NCI-H2081 treated with DMSO at 0.1 percent for 48 hours (cell line): ENCODE measurements around the gene SLC66A1.
A peak's percentile ranks its signal among the peaks of the same experiment; 100 is the strongest.
"Not testable (repeated sequence)": the region's sequence is repeated elsewhere in the genome, so short reads cannot be mapped to it uniquely, and the experiment has no call there.

Experiments
- DNase-seq: peaks from one replicate; lab custom pipeline; 2025; lab: John Stamatoyannopoulos, UW

The SLC66A1 gene, protein sequence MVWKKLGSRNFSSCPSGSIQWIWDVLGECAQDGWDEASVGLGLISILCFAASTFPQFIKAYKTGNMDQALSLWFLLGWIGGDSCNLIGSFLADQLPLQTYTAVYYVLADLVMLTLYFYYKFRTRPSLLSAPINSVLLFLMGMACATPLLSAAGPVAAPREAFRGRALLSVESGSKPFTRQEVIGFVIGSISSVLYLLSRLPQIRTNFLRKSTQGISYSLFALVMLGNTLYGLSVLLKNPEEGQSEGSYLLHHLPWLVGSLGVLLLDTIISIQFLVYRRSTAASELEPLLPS

DNA sequence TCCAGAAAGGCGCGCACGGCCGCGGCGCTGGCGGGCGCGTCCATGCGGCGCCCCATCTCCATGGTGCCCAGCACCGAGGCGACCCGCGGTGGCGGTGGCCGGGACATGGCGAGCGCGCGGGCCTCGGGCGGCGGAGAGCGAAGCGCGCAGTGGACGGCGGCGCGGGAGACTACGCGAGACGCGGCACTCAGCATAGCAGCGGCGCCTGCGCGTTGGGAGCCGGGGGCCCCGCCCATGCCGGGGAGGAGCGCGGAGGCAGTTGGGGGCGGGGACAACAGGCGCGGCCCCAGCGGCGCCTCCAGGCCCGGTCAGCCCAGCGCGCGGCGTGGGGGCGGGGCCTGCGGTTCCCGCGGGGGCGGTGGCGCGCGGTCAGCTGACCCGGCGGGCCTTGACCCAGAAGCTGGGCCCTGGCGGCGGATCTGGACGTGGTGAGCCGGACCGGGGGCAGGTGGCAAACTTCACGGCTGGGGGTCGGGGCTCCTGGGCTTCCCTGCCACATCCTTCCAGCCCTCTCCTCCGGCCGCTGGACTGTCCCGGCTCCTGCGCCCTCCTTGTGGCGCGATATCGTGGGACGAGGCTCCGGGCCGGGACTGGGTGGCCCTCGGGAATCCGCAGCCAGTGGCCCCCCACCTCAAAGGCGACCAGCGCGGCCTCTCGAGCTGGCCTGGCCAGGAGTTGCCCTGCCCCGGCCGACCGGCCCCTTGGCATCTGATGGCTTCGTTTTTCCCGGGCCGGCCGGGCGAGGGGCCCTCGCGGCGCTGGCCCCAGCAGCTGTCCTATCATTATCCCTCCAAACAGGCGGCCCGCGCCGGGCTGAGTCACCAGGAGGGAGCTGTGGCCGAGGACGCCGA, at the start of gene SLC66A1, which contains the start of gene AKR7A2:
SLC66A1 (plus strand) TSS at position 396 of the 851 bp plus-strand sequence. CDS start 5,352 bp downstream, outside the sequence.
AKR7A2 (minus strand) TSS at position 214 of the 851 bp plus-strand sequence; CDS start at position 194, 20 bp downstream.
- DNase-seq: peak; percentile 12

DNA sequence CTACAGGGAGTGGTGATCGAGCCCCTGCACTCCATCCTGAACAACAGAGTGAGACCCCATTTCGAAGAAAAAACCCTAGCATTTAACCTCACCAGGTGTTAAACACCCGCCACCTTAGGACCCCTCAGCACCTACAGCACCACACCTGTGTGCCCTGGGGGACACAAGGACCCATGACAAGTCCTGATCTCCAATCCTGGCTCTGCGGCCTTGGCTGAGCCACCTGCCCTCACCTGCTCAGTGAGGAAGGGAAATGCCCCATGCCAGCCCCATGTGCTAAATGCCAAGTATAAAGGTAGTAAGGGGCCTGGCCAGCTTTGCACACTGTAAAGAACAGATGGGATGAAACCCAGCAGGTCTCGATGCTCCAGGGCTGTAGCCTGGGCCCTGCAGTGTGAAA, 49.4 kb upstream of the SLC66A1 start:
- DNase-seq: no peak

DNA sequence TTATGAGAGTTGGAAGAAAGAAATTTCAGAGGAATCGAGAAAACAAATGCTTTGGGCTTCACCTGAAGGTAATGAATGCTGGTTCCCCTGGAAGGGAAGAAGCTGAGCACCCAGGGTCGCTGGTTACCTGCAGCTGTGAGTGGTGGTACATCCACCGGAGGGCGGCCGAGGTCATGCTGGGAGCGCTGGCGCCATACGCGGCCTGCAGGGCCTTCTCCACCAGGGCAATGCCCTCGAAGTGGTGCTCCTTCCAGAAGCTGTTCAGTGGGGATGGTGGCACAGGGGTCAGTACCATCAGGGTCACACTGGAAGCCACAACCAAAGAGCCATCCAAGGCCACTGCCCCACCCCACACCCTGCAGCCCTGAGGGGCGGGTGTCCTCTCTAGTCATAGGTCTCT, 43.7 kb upstream of the SLC66A1 start:
- DNase-seq: no peak

DNA sequence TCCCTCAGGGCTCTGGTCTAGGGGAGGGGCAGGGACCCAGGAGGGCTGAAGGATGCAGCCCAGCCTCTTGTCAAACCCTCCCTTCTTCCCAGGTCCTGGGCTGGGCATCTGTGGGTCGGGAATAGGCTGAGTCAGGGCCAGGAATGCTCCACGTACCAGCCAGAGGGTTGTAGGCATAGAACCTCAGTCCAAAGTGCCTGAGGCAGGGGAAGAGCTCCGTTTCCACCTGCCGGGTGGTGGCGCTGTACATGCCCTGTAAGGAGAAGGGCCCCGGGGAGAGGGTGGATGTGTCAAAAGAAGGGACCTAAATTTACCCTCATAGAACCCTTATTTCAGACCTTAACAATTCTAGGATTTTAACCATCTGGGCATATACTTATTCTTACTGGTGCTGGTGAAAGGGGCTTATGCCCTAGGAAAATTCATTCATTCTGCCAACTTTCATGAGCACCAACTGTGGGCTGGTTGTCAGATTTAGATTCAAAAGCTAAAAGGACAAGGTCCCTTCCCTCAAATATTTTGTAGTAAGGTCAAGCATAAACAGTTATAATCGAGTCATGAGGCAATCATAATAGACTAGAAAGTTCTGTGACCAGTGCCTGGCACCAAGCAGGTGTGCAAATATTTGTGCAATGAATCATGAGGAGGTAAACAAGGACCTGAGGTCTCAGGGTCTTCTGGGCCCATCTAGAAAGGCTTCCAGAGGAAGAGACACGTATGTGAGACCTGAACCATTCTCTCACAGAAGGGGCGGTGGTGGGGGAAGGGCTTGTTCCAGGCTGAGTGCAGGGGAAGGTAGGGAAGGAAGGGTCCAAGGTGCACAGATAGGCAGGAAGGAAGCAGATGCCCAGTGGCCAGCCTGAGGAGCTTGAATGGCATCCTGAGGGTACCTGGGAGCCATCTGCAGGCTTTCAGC, 42.4 kb upstream of the SLC66A1 start:
- not testable (repeated sequence) for DNase-seq

DNA sequence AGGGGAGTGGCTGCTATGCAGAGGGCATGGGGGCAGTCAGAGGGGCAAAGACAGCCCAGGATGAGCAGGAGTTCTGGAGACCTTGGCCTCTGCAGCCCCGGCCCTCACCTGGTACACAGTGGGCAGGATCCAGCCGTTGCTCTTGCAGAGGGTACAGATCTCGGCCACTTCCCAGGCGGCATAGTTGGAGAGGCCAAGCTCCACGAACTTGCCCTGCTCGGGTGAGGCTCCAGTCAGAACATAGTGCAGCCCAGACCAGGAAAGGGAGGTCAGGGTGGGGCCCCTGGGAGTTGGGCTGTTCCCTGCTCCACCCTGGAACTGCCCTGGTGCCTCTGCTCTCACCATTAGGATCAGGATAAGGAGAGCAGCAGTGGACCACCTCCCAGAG, 41.8 kb upstream of the SLC66A1 start:
- not testable (repeated sequence) for DNase-seq

DNA sequence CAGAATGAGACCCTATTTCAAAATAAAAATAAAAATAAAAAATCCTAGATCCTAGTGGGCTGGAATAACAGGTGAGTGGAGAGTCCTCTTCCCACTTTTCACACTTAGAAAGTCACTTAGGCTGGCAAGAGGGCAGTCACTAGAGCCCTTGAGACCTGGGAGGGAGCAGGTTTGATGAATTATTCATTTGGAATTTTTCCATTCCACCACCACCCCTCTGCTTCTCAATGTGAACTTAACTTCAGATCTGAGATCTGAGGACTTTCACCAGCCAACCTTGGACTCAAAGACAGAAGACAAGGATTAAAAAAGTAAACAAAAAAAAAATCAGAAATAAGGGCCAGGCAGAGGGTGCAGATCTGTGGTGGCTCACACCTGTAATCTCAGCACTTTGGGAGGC, 40.1 kb upstream of the SLC66A1 start:
- DNase-seq: no peak

DNA sequence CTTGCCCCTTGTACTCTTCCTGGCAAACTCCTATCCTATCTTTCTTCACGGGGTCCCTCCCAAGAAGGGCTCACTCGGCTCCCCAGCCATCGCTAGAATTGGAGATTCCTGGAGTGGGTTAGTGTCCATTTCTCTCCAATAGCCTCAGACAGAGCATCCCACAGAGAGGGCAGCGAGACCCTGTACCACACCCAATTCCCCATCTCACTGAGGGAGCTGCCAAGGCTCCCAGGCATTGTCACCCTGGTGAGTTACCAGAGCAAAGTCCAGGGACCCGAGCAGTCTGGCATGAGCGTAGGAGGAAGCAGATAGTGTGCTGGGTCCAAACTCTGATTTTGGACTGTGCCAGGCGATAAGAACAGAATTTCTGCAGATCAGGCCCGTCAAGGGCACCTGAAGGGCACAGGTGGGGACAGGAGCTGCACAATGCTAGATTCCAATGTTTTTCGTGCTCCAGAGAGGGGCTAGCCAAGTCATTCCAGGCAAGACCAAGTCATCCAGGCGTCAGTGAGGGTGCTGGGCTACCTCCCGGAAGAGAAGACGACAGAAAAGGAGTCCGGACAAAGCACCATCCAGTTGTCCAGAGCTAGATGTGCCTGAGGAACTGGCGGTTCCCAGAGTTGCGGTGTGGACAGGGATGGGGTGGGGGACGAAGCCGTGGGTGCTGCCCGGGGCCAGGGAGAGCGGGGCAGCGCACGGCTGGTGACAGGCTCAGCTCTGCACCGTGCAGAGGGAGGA, 38.9 kb upstream of the SLC66A1 start:
- DNase-seq: no peak

DNA sequence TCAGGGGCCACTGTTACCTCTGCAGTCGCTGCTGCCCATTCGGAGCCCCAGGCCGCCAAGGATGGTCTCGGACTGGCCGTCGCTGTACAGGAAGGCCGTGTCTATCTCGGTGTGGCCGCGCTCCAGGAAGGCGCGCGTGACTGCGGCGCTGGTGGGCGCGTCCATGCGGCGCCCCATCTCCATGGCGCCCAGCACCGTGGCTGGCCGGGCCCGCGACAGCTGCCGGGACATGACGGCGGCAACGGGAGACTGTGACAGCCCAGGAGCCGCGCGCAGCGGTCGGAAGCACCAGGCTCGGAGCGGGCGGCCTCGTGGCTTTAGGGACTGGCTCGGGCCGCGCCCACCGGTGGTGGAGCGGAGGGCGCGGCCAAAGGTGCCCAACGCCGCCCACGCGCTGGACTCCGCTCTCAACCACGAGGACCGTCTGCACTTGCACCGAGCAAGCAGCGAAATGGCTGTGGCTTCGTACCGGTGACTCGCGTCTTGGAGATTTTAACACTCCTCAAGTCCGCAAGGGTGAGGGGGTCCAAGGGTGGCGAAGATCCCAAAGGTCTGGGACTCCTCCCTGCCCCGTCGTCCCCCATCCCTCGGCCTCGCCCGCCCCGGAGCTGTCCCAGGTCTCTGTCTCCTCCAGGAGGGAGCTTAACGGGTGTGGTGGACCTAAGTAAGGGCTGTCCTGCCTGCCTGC, 38.1 kb upstream of the SLC66A1 start:
- not testable (repeated sequence) for DNase-seq

DNA sequence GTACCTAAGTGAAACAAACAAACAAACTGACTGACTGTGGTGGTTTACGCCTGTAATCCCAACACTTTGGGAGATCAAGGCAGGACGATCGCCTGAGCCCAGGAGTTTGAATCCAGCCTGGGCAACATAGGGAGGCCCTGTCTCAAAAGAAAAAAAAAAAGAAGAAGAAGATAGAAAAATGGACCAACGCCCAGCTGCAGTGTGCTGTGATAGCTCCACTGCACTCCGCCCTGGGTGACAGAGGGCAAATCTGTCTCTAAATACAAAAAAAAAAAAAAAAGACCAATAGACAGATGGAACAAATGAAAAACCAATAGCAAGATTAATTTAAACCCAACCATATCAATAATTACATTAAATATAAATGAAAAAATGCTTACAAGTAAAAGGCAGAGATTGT, 37.5 kb upstream of the SLC66A1 start:
- DNase-seq: no peak

DNA sequence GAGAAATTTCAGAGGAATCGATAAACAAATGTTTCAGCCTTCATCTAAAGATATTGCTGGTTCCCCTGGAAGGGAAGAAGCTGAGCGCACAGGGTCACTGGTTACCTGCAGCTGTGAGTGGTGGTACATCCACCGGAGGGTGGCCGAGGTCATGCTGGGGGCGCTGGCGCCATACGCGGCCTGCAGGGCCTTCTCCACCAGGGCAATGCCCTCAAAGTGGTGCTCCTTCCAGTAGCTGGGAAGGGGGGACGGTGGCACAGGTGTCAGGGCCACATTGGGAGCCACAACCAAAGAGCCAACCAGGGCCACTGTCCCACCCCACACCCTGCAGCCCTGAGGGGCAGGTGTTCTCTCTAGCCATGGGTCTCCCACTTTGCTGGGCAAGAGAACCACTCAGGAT, 28.2 kb upstream of the SLC66A1 start:
- no peak for DNase-seq

DNA sequence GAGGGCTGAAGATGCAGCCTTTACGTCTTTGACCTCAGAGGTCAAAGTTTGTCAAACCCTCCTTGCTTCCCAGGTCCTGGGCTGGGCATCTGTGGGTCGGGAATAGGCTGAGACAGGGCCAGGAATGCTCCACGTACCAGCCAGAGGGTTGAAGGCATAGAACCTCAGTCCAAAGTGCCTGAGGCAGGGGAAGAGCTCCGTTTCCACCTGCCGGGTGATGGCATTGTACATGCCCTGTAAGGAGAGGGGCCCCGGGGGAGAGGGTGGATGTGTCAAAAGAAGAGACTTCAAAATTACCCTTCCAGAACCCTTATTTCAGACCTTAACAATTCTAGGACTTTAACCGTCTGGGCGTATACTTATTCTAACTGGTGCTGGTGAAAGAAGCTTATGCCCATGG, 27.2 kb upstream of the SLC66A1 start:
- no peak for DNase-seq

DNA sequence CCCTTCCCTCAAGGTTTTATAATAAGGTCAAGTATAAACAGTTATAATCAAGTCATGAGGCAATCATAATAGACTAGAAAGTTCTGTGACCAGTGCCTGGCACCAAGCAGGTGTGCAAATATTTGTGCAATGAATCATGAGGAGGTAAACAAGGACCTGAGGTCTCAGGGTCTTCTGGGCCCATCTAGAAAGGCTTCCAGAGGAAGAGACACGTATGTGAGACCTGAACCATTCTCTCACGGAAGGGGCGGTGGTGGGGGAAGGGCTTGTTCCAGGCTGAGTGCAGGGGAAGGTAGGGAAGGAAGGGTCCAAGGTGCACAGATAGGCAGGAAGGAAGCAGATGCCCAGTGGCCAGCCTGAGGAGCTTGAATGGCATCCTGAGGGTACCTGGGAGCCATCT, 26.8 kb upstream of the SLC66A1 start:
- not testable (repeated sequence) for DNase-seq

DNA sequence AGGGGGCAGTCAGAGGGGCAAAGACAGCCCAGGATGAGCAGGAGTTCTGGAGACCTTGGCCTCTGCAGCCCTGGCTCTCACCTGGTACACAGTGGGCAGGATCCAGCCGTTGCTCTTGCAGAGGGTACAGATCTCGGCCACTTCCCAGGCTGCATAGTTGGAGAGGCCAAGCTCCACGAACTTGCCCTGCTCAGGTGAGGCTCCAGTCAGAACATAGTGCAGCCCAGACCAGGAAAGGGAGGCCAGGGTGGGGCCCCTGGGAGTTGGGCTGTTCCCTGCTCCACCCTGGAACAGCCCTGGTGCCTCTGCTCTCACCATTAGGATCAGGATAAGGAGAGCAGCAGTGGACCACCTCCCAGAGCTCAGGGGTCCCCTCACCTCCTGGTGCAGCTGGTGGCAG, 26.3 kb upstream of the SLC66A1 start:
- DNase-seq: not testable (repeated sequence)

DNA sequence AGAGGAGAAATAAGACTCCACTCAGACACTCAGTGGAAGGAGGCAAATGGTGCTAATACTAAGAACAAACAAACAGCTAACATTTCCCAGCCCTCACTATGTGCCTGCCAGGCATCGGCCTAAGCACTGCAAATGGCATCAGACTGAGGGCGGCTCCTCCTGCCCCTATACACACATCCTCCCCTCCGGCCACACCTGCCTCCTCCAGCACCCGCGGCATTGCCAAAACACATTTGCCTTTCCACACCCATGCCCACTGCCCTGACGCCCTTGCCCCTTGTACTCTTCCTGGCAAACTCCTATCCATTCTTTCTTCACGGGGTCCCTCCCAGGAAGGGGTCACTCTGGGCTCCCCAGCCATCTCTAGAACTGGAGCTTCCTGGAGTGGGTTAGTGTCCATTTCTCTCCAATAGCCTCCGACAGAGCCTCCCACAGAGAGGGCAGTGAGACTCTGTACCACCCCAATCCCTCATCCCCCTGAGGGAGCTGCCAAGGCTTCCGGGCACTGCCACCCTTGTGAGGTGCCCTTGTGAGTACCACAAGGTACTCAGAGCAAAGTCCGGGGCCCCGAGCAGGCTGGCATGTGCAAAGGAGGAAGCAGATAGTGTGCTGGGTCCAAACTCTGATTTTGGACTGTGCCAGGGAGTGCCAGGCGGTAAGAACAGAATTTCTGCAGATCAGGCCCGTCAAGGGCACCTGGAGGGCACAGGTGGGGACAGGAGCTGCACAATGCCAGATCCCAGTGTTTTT, 24.5 kb upstream of the SLC66A1 start:
- no peak for DNase-seq

DNA sequence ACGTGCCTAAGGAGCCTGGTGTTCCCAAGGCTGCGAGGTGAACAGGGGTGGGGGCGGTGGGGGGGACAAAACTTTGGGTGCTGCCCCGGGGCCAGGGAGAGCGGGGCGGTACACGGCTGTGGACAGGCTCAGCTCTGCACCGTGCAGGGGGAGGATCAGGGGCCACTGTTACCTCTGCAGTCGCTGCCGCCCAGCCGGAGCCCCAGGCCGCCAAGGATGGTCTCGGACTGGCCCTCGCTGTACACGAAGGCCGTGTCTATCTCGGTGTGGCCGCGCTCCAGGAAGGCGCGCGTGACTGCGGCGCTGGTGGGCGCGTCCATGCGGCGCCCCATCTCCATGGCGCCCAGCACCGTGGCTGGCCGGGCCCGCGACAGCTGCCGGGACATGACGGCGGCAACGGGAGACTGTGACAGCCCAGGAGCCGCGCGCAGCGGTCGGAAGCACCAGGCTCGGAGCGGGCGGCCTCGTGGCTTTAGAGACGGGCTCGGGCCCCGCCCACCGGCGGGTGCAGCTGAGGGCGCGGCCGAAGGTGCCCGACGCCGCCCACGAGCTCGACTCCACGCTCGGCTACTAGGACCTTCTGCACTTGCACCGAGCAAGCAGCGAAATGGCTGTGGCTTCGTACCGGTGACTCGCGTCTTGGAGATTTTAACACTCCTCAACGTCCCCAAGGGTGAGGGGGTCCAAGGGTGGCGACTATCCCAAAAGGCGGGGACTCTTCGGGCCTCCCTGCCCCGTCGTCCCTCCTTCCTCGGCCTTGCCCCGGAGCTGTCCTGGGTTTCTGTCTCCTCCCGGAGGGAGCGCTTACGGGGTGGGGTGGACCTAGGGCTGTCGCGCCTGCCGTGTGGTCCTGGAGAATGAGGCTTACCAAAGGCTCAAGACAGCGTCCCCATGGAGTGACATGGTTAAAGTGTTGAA, 23.5 kb upstream of the SLC66A1 start, which contains the start of gene AKR7A3:
AKR7A3 (minus strand) TSS at position 447 of the 918 bp plus-strand sequence; CDS start at position 386, 61 bp downstream.
- not testable (repeated sequence) for DNase-seq

DNA sequence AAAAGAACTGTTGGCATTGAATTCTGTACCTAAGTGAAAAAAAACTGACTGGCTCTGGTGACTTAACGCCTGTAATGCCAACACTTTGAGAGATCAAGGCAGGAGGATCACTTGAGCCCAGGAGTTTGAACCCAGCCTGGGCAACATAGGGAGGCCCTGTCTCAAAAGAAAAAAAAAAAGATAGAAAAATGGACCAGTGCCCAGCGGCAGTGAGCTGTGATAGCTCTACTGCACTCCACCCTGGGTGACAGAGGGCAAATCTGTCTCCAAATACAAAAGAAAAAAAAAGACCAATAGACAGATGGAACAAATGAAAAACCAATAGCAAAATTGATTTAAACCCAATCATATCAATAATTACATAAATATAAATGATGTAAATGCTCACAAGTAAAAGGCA, 22.9 kb upstream of the SLC66A1 start:
- DNase-seq: no peak

DNA sequence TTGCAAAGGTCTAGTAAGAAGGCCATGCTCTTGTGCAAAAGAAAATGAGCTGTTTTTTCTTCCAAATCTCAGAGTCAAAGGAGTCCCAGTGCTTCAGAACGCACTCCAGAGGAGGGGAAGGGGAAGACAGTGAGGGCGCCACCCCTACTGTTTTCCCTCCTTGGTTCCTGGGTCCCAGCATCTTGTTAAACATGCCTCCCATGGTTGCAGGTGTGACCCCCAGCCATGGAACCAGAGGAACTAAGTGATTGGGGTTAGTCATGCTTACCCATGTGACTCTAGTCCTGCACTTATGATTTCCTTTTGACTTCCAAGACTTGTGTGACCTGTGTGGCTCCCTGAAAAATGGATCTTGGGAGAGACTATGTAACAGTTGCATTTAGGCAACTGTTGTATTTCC, 17.5 kb upstream of the SLC66A1 start:
- DNase-seq: no peak

DNA sequence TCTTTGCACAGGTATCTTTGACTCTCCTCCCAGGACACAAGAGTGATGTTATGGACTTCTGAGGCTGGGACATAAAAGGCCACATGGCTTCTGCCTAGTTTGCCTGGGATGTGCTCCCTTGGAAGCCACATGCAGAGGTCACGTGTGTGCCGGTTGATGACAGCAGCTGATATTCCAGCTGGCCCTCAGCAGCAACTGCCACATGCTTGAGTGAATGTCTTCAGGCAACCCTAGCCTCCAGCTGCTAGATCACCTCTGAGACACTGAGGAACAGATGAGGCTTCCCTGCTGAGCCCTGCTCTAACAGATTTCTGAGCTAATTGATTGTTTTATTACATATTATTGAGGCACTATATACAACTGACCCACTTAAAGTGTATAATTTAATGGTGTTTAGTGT, 11.9 kb upstream of the SLC66A1 start:
- DNase-seq: no peak

DNA sequence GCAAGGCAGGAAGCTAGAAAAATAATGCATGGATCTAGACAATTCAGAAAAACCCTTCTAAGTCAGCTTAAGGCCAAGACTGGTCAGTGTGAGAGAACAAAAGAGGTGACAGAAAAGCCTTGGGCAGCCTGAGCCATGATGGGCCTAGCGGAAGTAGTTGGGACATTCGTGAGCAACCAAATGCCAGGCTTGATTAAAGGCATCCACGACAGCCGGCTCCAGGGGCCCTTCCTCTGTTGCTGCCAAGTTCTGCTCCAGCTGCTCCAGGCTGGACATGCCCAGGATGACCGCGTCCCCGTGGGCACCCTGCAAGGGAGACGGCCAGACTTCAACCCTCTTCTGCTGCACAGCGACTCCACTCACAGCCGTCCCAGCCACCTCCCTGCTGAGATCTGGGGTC, 8.0 kb upstream of the SLC66A1 start:
- not testable (repeated sequence) for DNase-seq
